H1 (cell line): ENCODE results near the gene VWA5B2.

ENCODE experiments used
- CEBPB ChIP-seq: IDR thresholded peaks from 2 replicates; pipeline ENCODE4 v1.6.1; 2012; ENCODE audit warnings: low read depth, low read length
- CTCF ChIP-seq, 3 experiments: IDR thresholded peaks; 1 replicate in 2 of 3; 2 replicates in 1 of 3; pipeline versions ENCODE4 v1.5.1 to v1.6.1; 2011; ENCODE audit warnings: low read length in 3 of 3, mild to moderate bottlenecking in 3 of 3, inconsistent platforms in 2 of 3, low read depth in 1 of 3, moderate library complexity in 1 of 3; ENCODE audit not compliant: insufficient read depth in 1 of 3; ENCODE audit errors: control extremely low read depth in 1 of 3
- EGR1 ChIP-seq: IDR thresholded peaks from 2 replicates; pipeline ENCODE4 v1.6.1; 2011; ENCODE audit warnings: low read depth, low read length, borderline replicate concordance
- JUND ChIP-seq: IDR thresholded peaks from 2 replicates; pipeline ENCODE4 v1.6.1; 2011; ENCODE audit warnings: mild to moderate bottlenecking, improper control_type of control experiment, low read length
- KDM4A ChIP-seq: IDR thresholded peaks from one replicate; pipeline ENCODE4 v1.7.1; 2012; ENCODE audit warnings: low read depth, mild to moderate bottlenecking, moderate library complexity, low read length, inconsistent platforms; ENCODE audit not compliant: severe bottlenecking
- POLR2AphosphoS5 ChIP-seq: IDR thresholded peaks from 2 replicates; pipeline ENCODE4 v1.6.1; 2011; ENCODE audit warnings: low read depth, low read length
- RAD21 ChIP-seq, 2 experiments: IDR thresholded peaks in 1 of 2; conservative IDR thresholded peaks in 1 of 2; 2 replicates each; pipeline ENCODE4 v1.6.1; 2011; ENCODE audit warnings: low read depth in 2 of 2, low read length in 2 of 2, improper control_type of control experiment in 1 of 2, inconsistent platforms in 1 of 2, mild to moderate bottlenecking in 1 of 2, moderate library complexity in 1 of 2
- SP4 ChIP-seq: IDR thresholded peaks from 2 replicates; pipeline ENCODE4 v1.6.1; 2012; ENCODE audit warnings: low read length, inconsistent platforms
- TAF1 ChIP-seq: IDR thresholded peaks from 2 replicates; pipeline ENCODE4 v1.6.1; 2011; ENCODE audit warnings: mild to moderate bottlenecking, low read depth, low read length
- TEAD4 ChIP-seq: IDR thresholded peaks from 2 replicates; pipeline ENCODE4 v1.6.1; 2012; ENCODE audit warnings: low read depth, low read length, inconsistent platforms, mixed read lengths
- TF ChIP-seq, protein P1 (sequence below): IDR thresholded peaks from 2 replicates; pipeline ENCODE4 v1.6.1; 2011; ENCODE audit warnings: low read depth, mild to moderate bottlenecking, low read length; ENCODE audit not compliant: insufficient read depth

DNA sequence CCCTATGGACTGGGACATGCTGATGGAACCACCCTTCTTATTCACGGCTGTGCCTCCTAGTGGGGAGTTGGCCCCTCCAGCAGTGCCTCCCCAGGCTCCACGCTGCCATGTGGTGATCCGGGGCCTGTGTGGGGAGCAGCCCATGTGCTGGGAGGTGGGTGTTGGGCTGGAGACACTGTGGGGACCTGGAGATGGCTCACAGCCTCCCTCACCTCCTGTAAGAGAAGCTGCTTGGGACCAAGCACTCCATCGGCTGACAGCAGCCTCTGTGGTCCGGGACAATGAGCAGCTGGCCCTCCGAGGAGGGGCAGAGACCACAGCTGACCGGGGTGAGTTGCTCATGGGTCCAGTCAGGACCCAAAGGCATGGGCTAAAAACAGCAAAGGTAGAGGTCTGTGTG is 10.3 kb downstream of the VWA5B2 start:
- TF ChIP-seq CTCF (IDR thresholded peaks at IDR 0.05; ENCODE audit: control extremely low read depth in 1 of 3, insufficient read depth in 1 of 3, low read depth in 1 of 3, low read length in 3 of 3) (no peak), TEAD4 (no peak), RAD21 (IDR thresholded peaks at IDR 0.05 in 1 of 2, conservative IDR thresholded peaks at IDR 0.05 in 1 of 2; ENCODE audit: low read depth in 2 of 2, low read length in 2 of 2) (no peak), POLR2AphosphoS5 (no peak), TAF1 (no peak), KDM4A (no peak), SP4 (no peak), CEBPB (no peak), JUND (no peak), EGR1 (no peak)
- TF ChIP-seq, protein P1, sequence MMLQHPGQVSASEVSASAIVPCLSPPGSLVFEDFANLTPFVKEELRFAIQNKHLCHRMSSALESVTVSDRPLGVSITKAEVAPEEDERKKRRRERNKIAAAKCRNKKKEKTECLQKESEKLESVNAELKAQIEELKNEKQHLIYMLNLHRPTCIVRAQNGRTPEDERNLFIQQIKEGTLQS, result no peak
